HG03460 (cell line): ENCODE data around the gene SLC25A19.
A peak's percentile ranks its signal among the peaks of the same experiment; 100 is the strongest.
"Not testable (repeated sequence)": the region's sequence is repeated elsewhere in the genome, so short reads cannot be mapped to it uniquely, and the experiment has no call there.

Experiments used
- ATAC-seq: cut with Tn5 transposase; IDR thresholded peaks from one replicate; pipeline ENCODE4 v1.9.1; 2021; ENCODE audit not compliant: unreplicated experiment

The SLC25A19 gene

DNA sequence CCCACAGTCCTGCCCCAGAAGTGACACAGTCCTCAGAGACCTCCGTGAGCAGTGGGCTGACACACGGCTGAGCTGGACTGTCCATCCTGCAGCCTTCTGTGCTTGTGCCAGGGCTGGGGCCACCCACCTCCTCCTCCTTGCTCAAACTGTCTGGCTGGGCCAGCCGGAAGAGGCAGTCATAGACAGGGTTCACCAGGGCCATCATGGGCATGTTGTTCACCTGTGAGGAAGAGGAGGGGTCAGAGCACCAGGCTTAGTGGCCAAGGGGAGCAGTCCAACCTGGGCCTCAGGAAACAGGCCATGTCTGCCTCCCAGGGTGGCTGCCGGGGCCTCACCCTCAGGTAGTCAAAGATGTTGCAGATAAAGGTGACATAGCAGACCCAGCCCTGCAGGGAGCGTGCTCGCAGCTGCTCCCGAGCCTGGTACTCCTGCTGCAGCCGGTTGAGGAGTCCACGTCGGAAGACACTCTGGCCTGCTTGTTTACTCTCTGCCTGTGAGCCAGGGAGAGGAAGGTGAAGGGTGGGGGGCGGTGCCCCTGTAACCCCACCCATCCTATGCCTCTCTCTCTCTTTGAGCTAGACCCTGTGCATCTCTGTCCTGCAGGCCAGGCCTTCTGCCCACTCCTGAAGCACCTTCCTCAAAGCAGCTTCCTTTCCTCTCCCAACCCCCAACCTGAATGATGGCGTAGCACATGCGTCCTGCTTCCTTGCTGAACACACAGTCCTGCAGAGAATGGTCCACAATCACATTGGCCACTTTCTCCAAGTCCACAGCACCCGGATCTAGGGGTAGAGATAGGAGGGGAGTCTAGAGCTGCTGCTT lies 21.6 kb downstream of the SLC25A19 start:
- no peak for ATAC-seq

DNA sequence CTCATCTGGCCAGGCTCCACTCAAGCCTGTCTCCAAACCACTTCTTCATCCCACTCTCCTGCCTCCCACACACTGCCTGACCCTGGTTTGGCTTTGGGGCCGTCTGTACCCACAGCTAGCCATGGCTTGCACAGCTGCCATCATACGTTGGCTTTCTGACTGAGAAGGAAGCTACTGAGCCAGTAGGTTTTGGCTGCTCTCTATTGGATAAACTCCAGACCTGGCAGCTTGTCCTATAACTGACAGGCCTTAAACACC lies 22.2 kb downstream of the SLC25A19 start:
- ATAC-seq = no peak

DNA sequence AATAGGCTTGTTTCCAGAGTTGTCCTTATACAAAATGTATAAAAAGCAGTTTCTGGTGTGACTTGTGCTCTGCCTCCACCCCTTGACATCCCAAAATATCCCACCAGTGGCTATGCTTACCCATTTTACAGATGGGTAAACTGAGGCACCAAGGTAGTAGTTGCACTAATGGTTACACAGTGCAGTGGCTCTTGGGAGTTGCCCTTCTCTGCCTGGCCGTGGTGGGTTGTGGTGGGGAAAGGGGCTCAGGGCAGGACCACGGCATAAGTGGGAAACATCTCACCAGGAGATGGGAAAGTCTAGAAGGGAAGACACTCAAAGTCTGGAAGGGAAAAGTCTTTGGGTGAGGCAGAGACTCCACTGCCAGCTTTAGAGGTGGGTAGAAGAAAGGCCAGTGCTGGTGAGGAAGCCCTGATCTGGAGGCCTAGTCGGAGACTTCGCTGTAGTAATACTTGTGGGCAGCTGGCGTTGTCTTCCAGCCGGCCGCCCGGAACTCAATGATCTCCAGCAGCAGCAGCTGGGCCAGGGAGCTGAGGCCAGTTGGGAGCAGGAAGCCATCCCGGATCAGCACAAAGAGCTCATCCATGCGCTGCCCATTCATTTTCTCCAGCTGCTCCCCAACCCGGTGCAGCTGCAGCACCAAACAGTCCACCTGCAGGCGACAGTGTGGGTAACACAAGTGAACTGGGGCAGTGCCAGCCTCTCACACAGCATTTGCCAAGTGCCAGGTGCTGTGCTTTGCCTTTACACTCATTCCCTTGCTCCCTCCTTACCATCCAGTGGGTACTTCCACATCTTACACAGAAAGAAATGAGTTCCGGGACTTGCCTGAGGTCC lies 22.7 kb downstream of the SLC25A19 start:
- ATAC-seq = no peak

DNA sequence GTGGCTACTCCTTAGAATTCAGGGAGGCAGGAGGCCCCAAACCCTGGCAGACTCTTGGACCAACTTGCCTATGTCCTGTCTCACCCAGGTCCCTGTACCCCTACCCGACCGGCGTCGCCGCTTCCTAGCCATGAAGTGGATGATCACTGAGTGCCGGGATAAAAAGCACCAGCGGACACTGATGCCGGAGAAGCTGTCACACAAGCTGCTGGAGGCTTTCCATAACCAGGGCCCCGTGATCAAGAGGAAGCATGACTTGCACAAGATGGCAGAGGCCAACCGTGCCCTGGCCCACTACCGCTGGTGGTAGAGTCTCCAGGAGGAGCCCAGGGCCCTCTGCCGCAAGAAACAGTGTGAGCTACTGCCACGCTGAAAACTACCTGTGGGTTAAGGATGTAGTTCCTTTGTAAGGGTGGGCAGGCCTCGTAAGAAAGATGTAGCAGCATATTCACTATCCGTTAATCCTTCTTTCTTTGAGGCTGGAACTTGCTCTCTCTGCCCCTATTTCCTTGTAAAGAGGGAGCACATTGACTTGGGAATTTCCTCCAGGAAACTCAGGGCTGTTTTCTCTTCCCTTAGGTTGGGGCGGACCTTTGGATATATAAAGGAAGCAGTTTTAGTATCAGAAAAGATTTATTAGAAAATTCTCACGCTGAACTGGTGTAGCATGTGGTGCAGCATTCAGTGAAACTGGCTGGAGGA lies 23.5 kb downstream of the SLC25A19 start:
- no peak for ATAC-seq

DNA sequence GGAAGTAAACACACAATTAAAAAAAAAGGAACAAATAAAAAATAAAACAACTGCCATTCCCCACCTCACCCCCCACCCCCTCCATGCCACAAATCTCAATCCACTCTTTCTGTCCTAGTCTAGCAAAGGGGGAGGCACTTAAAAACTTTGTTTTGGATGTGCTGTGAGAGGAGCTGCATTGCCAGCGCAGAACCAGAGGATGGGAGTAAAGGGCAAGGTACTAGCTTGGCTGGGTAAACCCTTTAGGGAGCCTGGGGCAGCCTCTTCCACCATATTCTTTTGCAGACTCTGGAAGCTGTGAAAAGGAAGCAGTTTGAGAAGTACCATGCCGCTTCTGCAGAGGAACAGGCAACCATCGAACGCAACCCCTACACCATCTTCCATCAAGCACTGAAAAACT lies 26.2 kb downstream of the SLC25A19 start:
- ATAC-seq = no peak

DNA sequence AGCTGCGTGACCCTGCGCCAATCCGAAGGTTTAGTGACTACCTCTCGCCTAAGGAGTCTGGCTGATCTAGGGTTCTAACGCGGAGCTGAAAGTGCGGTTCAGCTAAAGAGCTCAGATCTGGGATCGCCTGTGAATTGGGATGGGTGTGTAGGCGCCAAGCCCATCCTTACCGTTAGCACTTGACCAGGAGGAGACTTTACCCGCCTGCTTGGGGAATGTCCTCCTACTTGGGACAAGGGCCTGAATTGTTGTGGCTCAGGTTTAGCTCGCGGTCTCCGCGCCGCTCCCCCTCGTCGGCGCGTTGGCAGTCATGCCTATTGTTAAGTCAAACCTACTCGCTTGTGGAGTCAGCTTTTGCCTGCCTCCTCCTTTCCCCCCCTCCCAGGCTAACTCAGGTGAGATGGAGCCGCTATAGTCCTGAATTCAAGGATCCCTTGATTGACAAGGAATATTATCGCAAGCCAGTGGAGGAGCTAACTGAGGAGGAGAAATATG lies 27.1 kb downstream of the SLC25A19 start:
- ATAC-seq = no peak

DNA sequence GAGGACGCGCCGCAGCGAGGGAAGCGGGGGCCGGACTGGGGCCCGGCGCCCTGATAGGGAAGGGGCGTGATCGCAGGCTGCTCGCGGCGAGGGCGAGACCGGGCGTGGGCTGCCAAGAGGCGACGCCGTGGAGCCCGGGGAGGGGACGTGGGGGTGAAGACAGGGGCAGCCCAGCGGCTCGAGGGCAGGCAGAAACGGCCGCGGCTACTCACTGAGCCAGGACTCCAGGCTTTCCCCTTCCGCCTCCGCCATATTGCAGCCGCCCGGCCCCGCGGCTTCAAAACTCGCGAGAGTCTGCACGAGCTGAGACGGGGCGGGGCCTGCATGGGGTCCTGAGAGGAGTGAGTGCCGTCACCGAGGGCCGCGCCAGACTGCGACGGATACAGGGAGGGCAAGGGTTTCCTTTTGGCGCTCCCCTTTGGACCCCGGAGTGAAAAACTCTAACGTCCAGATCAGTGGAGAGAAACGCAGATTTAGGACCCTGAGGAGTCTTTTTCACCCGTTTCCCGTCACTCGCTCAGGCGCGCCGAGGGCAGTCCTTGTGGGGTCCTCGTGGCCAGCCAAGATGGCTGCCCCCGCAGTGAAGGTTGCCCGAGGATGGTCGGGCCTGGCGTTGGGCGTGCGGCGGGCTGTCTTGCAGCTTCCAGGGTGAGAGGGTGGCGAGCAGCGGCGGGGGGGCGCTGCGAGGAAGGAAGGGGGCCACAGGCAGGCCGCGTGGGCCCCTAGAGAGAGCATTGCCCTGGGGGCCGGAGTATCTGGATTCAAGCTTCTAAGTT lies 27.7 kb downstream of the SLC25A19 start, which contains the start of the genes GGA3 and MRPS7:
Gene GGA3, minus strand, starts transcription at position 271 of the 776 bp plus-strand sequence. Its CDS starts 19 bp downstream, at position 252.
Gene MRPS7, plus strand, starts transcription at position 544 of the 776 bp plus-strand sequence. Its CDS starts 22 bp downstream, at position 566.
- peak; percentile 83 for ATAC-seq

DNA sequence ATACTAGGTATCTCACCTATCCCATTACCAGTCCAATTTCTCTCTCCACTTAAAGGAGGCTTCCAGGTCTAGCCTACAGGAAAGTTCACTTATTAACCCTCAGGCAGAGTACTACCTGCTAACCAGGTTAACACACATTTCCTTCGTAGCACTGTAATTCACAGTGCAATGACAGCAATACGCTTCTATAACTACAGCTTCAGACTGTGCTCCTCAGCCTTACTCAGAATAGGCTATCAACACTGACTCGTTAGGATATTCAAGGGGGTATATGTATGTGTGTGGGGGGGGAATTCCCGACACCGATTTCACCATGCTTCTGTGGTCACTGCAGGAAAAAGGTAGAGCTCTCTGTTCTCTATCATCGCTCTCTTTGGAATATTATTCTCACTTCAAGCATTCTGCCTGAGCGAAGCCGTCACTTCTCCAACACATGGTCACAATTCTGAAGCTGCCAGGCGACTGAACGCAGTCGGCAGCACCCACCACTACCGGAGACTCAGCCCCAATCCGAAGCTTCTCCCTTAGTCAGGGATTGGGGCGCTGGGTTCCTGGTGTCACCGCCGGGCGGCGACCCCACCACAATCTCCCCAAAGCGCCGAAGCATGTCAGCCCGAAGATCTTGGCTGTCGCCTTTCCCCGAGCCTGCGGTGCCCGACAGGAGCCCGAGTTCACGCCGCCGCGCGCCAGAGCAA lies 28.4 kb downstream of the SLC25A19 start:
- no peak for ATAC-seq

DNA sequence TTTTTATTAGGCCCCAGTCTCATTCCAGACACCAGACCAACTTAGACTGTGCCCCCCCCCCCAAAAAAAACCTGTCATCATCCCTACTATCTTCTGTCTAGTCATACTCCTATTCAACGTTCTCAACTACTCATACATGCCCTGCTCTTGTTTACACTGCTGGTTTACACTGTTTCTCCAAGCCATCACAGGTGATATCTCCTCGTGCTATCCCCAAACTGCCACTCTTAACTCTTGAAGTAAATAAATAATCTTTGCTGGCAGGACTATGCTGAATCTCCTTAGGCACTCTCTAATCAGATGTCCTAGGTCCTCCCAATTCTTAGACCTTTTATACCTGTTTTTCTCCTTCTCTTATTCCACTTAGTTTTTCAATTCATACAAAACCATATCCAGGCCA lies 32.0 kb downstream of the SLC25A19 start:
- ATAC-seq = not testable (repeated sequence)

DNA sequence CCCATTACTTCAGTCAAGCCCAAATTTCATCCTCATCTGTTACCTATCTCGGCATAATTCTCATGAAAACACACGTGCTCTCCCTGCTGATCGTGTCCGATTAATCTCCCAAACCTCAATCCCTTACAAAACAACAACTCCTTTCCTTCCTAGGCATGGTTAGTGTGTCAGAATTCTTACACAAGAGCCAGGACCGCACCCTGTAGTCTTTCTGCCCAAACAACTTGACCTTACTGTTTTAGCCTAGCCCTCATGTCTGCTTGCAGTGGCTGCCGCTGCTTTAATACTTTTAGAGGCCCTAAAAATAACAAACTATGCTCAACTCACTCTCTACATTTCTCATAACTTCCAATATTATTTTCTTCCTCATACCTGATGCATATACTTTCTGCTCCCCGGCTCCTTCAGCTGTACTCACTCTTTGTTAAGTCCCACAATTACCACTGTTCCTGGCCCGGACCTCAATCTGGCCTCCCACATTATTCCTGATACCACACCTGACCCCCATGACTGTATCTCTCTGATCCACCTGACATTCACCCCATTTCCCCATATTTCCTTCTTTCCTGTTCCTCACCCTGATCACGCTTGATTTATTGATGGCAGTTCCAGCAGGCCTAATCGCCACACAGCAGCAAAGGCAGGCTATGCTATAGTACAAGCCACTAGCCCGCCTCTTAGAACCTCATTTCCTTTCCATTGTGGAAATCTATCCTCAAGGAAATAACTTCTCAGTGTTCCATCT lies 33.1 kb downstream of the SLC25A19 start:
- not testable (repeated sequence) for ATAC-seq

DNA sequence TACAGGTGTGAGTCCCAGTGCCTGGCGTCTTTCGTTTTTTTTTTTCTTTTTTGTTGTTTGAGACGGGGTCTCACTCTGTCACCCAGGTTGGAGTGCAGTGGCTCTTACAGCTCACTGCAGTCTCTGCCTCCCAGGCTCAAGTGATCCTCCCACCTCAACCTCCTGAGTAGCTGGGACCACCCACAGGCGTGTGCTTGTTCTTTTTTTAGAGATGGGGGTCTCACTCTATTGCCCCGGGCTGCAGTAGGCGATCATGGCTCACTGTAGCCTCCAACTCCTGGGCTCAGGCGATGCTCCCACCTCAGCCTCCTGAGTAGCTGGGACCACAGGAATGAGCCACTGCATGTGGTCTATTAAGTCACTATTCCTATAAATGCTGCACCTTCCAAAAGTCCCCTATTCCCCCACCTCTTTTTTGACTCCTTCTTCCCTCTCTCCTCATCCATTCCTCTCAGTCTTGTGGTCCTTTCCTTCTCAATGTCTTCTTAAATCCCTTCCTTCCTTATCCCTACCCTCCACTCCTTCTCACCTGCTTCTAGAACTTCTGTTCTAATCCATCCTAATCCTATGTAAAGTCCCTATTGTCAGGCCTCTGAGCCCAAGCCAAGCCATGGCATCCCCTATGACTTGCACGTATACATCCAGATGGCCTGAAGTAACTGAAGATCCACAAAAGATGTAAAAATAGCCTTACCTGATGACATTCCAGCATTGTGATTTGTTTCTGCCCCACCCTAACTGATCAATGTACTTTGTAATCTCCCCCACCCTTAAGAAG lies 37.0 kb downstream of the SLC25A19 start:
- no peak for ATAC-seq

DNA sequence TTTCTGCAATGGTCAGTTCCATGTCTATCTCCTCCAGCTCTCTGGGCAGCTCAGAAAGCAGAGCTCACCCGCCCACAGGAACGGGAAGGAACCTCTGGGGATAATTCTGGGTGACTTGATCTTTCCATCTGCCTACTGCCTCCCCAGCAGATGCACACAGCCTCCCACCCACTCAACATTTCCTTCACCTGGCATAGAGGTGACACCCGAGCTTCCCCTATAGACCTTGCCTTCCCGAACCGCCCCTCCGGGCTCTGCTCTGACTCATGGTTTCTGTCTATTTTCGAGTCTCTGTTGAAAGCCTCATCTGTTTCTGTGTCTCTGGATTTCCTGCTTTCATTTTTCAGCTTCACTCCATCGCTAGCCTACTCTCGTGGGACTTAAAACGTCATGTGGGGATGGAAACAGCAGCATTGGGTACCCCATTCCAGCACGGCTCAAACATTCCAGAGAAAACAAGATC lies 39.2 kb downstream of the SLC25A19 start:
- peak; percentile 87 for ATAC-seq

DNA sequence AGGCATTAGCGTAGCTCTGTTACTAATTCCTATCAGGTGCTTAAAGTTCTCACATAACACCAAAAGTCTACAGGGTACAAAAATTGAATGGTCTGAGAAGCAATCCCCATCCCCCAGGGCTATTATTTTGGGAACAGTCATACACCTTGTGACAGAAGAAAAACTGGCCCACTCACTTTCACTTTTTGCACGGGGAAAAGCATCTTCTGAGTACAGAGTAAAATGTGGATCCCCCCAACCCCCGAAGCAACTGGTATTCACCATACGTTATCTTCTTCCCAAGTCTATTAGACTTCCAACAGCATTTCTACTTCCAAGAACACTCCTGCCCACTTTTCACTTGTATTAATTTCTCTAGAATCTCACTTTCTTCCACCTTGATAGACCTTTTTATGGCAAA lies 39.7 kb downstream of the SLC25A19 start:
- no peak for ATAC-seq

DNA sequence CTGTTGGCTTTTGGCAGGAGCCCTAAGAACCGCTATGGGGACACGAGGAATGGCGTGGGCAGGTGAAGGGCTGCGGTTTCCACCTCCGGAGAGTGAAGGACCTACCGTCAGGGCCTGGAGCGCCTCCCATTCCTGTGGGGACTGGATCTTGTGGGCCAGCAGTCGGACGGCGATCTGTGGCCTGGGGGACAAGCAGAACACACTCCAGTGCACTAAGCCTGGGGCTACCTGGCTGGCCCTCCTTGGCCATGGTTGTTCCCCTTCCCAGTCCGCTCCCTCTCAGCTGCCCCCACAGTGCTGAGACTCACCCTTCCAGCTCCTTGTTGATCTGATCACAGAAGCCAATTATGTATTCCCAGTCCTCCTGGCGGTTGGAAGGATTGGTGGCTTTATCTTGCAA lies 42.8 kb downstream of the SLC25A19 start:
- ATAC-seq = no peak

DNA sequence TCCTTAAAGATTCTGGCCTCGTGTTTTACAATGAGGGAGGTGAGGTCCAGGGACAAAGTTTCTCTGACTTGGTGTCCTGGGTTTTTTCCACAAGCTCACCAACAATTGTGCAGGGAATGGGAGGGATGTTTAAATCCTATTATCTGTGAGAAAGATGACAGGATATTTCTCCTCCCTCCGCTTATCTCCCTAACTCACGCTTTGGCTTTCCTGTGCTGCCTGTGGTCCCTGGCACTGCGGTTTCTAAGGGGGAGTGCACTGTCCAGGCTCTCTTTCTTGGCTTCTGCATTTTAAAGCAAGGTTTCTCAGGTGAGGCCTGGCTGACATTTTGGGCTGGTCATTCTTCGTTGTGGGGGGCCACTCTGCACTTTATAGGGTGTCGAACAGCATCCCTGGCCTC lies 44.2 kb downstream of the SLC25A19 start:
- no peak for ATAC-seq

DNA sequence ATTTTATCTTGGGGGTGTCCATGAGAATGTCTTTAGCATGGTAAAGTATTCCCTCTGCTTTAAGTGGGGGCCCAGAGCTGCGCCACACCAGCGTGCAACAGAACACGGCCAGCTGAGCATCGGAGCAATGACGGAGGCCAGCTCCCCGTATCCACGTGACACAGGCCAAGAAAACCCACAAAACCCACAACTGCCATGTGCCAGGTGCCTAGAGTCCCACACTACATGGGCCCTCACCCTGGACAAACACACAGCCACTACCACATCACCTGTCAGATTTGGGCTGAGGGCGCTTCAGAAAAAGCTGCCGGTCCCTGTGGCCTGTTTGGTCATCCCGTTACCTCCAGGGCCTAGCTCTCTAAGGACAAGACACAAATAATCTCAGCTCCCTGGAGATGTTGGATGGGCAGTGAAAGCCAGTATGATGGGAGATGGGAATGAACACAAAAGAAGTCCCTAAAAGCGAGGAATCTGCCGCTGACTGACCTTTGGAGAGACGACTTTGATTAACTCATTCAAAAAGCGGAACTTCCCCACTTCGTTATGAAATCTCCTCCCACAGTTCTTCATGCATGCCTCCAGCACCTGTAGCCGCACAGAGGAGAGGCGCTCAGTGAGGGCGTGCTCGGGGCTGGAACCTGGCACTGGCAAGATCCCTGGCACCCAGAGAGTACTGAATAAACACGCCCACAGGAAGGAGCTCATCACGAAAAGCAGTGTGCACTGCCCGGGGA lies 44.9 kb downstream of the SLC25A19 start:
- no peak for ATAC-seq

DNA sequence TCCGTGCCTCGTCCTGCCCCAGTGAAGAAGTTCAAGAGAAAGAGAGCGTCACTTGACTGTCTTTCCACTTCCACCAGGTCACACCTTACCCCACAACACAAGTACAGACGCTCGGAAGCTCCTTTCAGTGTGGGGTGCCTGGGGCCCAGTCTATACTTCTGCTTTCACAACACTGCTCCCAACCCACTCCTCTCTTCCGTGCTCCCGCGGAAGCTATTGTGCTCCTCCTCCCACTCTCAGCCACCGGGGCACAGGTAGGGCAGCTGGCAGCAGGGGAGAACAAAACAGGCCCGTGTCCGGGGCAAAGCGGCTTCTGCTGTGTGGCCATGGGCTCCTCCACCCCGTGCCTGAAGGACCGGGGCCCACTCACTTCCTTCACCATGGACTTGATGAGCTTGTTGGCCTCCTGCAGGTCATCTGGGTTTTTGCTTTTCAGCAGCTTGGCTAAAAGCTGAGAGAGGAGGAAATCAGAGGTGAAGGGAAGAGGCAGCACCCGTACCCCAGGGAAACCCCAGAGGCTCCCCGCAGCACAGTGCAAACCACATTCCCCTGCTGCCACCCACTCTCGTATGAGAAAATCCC lies 46.7 kb downstream of the SLC25A19 start:
- no peak for ATAC-seq
